Measurements from ENCODE around the gene C1orf53. TPM values are rescaled to one million over a fixed set of nuclear protein-coding genes. Genes with fewer than 3 reads are reported as not detected.
A peak's percentile ranks its signal among the peaks of the same experiment; 100 is the strongest.

C1orf53 gene
- total and polyA plus RNA-seq, 9 of the 15 experiments (the other 6 are each of a cell fraction or from before 2014, with no cell fraction given), result 0.31 to 3.2 (median 2.3) TPM

- TF ChIP-seq GTF2E2 (tag; IDR thresholded peaks at IDR 0.05) (no peak), ZNF121 (CRISPR knock-in tag; conservative IDR thresholded peaks at IDR 0.05) (no peak), ETS2 (tag; IDR thresholded peaks at IDR 0.05; ENCODE audit: borderline replicate concordance, poor library complexity, severe bottlenecking) (no peak), HINFP (tag; conservative IDR thresholded peaks at IDR 0.05; ENCODE audit: low read depth) (no peak), E2F5 (CRISPR knock-in tag; IDR thresholded peaks at IDR 0.05) (no peak), NFE2L1 (tag; IDR thresholded peaks at IDR 0.05; ENCODE audit: borderline replicate concordance, low read depth) (no peak), PURB (CRISPR knock-in tag; IDR thresholded peaks at IDR 0.05; ENCODE audit: low read depth) (no peak), PKNOX1 (IDR thresholded peaks at IDR 0.05) (peak; percentile 58), ZNF280B (CRISPR knock-in tag; IDR thresholded peaks at IDR 0.05) (no peak), USF1 (CRISPR knock-in tag; IDR thresholded peaks at IDR 0.05) (no peak), ZC3H11A (IDR thresholded peaks at IDR 0.05; ENCODE audit: low read depth, low read length) (no peak), RUNX1 (IDR thresholded peaks at IDR 0.05; ENCODE audit: low read depth) (no peak), NFRKB (IDR thresholded peaks at IDR 0.05; ENCODE audit: low read depth) (no peak), IRF1 (CRISPR knock-in tag; IDR thresholded peaks at IDR 0.05; ENCODE audit: borderline replicate concordance) (no peak), HDGF (IDR thresholded peaks at IDR 0.05) (no peak), ARID1B (IDR thresholded peaks at IDR 0.05) (peak; percentile 47), ZNF79 (CRISPR knock-in tag; IDR thresholded peaks at IDR 0.05; ENCODE audit: low read depth) (no peak), ZNF311 (CRISPR knock-in tag; IDR thresholded peaks at IDR 0.05) (no peak), CBFA2T3 (IDR thresholded peaks at IDR 0.05) (no peak), ZBED1 (IDR thresholded peaks at IDR 0.05) (no peak), GATA2 (CRISPR knock-in tag; IDR thresholded peaks at IDR 0.05) (no peak), ZBTB43 (CRISPR knock-in tag; IDR thresholded peaks at IDR 0.05) (no peak), RBM17 (IDR thresholded peaks at IDR 0.05; ENCODE audit: borderline replicate concordance, low read depth, low read length) (no peak)
Observed at GRCh38 chr1:197928849-197929336, 26.5 kb downstream of the C1orf53 start (continued).
